ENCODE data around the gene STRBP. TPM values are rescaled to one million over a fixed set of nuclear protein-coding genes. Genes with fewer than 3 reads are reported as not detected.

The STRBP gene
- total RNA-seq, 1 experiment from 2014 or later, result 40.3 TPM

GRCh38 chr9:123300554-123300953 is 32.2 kb upstream of the STRBP start:
- POLR2A ChIA-PET, result no interaction called here
- Histone ChIP-seq H3K27me3 (ENCODE audit: control insufficient read depth, insufficient read depth, low read length) (no peaks in the 10 kb centered on the region), H3K36me3 (ENCODE audit: control insufficient read depth, insufficient read depth, low read length) (no peaks in the 10 kb centered on the region), H3K4me1 (ENCODE audit: control insufficient read depth, insufficient read depth, low read length) (no peaks in the 10 kb centered on the region), H3K27ac (ENCODE audit: low read length) (no peak overlapping the region), H3K9me3 (ENCODE audit: control insufficient read depth, insufficient read depth, low read depth, low read length) (no peaks in the 10 kb centered on the region), H3K4me3 (ENCODE audit: low read depth in 2 of 2, low read length in 2 of 2) (no peak overlapping the region)
- no TSS peak for BruUV-seq (replicated peaks)
- ATAC-seq (no peak), DNase-seq (ENCODE audit: low read depth, low spot score) (no peak)
- CTCF ChIA-PET, result no interaction called here
- TF ChIP-seq, protein P1, sequence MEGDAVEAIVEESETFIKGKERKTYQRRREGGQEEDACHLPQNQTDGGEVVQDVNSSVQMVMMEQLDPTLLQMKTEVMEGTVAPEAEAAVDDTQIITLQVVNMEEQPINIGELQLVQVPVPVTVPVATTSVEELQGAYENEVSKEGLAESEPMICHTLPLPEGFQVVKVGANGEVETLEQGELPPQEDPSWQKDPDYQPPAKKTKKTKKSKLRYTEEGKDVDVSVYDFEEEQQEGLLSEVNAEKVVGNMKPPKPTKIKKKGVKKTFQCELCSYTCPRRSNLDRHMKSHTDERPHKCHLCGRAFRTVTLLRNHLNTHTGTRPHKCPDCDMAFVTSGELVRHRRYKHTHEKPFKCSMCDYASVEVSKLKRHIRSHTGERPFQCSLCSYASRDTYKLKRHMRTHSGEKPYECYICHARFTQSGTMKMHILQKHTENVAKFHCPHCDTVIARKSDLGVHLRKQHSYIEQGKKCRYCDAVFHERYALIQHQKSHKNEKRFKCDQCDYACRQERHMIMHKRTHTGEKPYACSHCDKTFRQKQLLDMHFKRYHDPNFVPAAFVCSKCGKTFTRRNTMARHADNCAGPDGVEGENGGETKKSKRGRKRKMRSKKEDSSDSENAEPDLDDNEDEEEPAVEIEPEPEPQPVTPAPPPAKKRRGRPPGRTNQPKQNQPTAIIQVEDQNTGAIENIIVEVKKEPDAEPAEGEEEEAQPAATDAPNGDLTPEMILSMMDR (IDR thresholded peaks at IDR 0.05), result no peak
- no peak for TF ChIP-seq POLR2AphosphoS5 (IDR thresholded peaks at IDR 0.05; ENCODE audit: low read depth, low read length)
- no peak for TF ChIP-seq SIN3A (IDR thresholded peaks at IDR 0.05; ENCODE audit: borderline replicate concordance, insufficient read depth, low read depth, low read length)
- TF ChIP-seq REST (IDR thresholded peaks at IDR 0.05; ENCODE audit: insufficient read depth in 1 of 2, low read depth in 2 of 2, low read length in 1 of 2), result no peak
- TF ChIP-seq TCF7L2 (IDR thresholded peaks at IDR 0.05; ENCODE audit: low read depth, low read length), result no peak
- intact Hi-C loops (cut with micrococcal nuclease; ENCODE audit: unreplicated experiment), result no loop called here
- in situ Hi-C loops (cut with HindIII; ENCODE audit: low pct_unique_long_range_greater_than_20kb, low sequenced_read_pairs), result no loop called here

DNA sequence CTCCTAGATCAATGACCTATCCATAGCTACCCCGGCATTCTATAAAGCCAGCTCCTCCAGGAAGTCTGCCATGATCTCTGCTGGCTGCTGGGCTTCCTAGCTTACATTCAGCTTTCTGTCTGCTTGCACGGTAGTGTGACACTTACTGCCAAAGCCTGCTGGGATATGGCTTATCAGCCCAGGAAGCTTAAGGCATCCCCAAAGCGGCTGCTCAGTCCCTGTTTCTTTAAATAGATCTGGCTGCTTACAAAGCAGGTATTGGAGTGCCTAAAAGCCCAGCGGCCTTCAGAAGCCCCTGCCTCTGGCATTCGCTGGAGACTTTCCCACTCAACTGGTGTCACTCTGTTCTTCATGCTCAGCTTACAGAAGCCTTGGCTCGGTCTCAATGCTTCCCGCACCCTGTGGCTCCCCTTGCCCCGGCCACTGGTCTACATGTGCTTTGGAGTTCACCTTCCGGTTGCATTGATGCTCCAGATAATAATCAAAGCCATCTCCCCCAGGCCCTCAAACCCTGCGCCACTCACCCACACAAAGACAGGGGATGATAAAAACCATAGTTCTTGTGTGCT is 31.3 kb upstream of the STRBP start:
- Histone ChIP-seq H3K27me3 (ENCODE audit: control insufficient read depth, insufficient read depth, low read length) (no peaks in the 10 kb centered on the region), H3K27ac (ENCODE audit: low read length) (no peak overlapping the region), H3K9me3 (ENCODE audit: control insufficient read depth, insufficient read depth, low read depth, low read length) (no peaks in the 10 kb centered on the region), H3K36me3 (ENCODE audit: control insufficient read depth, insufficient read depth, low read length) (no peaks in the 10 kb centered on the region), H3K4me3 (ENCODE audit: low read depth in 2 of 2, low read length in 2 of 2) (no peak overlapping the region), H3K4me1 (ENCODE audit: control insufficient read depth, insufficient read depth, low read length) (no peaks in the 10 kb centered on the region)
- BruUV-seq (replicated peaks), result no TSS peak
- TF ChIP-seq, protein P1 (IDR thresholded peaks at IDR 0.05), result no peak
- TF ChIP-seq TCF7L2 (IDR thresholded peaks at IDR 0.05; ENCODE audit: low read depth, low read length) (no peak), SIN3A (IDR thresholded peaks at IDR 0.05; ENCODE audit: borderline replicate concordance, insufficient read depth, low read depth, low read length) (no peak), REST (IDR thresholded peaks at IDR 0.05; ENCODE audit: insufficient read depth in 1 of 2, low read depth in 2 of 2, low read length in 1 of 2) (no peak), POLR2AphosphoS5 (IDR thresholded peaks at IDR 0.05; ENCODE audit: low read depth, low read length) (no peak)
- ATAC-seq, result no peak
- no peak for DNase-seq (ENCODE audit: low read depth, low spot score)
- ChIA-PET POLR2A (no interaction called here), CTCF (no interaction called here)
- in situ Hi-C loops (cut with HindIII; ENCODE audit: low pct_unique_long_range_greater_than_20kb, low sequenced_read_pairs), result no loop called here
- intact Hi-C loops (cut with micrococcal nuclease; ENCODE audit: unreplicated experiment), result no loop called here

Data from Panc1 (cell line).